HG02884 (cell line): ENCODE data around the gene ATP9B.
"Not testable (repeated sequence)": the region's sequence is repeated elsewhere in the genome, so short reads cannot be mapped to it uniquely, and the experiment has no call there.

Experiments
- ATAC-seq: cut with Tn5 transposase; IDR thresholded peaks from one replicate; pipeline ENCODE4 v1.9.1; 2021; ENCODE audit warnings: mild to moderate bottlenecking, moderate library complexity; ENCODE audit not compliant: unreplicated experiment

ATP9B gene

DNA sequence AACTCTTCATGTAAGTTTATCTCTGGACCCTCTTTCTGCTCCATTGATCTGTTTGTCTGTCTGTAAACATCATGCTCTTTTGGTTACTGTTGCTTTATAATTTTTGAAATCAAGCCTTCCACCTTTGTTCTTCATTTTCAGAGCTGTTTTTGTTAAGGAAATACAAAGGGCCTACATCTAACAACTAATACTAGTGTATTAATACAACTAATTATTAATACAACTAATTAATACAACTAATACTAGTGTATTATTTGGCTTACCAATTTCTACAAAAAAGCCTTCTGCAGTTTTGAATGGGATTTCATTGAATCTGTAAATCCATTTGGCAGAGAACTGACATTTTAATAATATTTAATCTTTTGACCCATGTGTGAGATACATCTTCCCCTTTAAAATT, 66.7 kb downstream of the ATP9B start:
- no peak for ATAC-seq

DNA sequence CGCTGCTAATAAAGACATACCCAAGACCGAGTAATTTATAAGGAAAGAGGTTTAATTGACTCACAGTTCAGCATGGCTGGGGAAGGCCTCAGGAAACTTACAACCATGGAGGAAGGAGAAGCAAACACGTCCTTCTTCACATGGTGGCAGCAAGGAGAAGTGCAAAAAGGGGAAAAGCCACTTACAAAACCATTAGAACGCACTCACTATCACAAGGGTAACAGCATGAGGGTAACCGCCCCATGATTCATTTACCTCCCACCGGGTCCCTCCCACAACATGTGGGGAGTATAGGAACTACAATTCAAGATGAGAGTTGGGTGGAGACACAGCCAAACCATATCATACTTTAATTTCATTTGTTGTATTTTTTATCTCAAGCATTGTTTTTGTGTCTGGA, 67.5 kb downstream of the ATP9B start:
- ATAC-seq, result no peak

DNA sequence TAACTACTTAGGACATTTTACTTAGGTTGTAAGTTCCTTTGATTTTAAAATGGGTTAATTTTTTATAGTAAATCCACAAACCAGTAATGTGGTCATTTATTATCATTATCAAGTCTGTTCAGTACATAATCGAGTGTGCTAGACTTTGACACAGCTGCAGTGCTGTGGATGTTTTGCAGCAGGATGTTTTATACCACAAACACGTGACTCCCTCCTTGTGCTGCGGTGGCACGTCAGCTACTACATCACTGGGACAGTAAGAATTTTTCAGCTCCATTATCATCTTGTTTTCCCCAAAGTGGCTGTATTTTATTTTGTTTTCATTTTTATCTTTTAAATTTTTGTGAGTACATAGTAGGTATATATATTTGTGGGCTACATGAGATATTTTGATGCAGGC, 70.0 kb downstream of the ATP9B start:
- no peak for ATAC-seq

DNA sequence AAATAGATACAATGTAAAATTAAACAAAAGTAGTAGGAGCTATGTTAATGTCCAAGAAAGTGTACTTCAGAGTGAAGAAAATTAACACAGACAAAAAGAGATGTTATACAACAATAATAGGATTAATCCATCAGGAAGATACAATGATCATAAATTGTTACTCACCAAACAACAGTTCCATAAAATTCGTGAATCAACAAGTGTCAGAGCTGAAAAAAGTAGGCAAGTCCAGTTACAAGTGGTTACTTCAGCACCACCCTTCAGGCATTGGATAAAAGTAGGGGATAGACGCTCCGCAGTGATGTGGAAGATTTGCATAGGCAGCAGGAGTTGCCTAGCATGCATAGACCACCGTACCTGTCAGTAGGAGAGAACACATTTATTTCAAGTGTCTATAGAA, 77.8 kb downstream of the ATP9B start:
- ATAC-seq, result no peak

GRCh38 chr18:79151191-79151590, 82.0 kb downstream of the ATP9B start:
- ATAC-seq, result no peak

GRCh38 chr18:79156327-79156726, 87.1 kb downstream of the ATP9B start:
- no peak for ATAC-seq

- ATAC-seq, result no peak
Measured at GRCh38 chr18:79164706-79165105, 95.5 kb downstream of the ATP9B start.

GRCh38 chr18:79166702-79167101, 97.5 kb downstream of the ATP9B start:
- ATAC-seq, result no peak

GRCh38 chr18:79167526-79168190, 98.5 kb downstream of the ATP9B start:
- no peak for ATAC-seq

DNA sequence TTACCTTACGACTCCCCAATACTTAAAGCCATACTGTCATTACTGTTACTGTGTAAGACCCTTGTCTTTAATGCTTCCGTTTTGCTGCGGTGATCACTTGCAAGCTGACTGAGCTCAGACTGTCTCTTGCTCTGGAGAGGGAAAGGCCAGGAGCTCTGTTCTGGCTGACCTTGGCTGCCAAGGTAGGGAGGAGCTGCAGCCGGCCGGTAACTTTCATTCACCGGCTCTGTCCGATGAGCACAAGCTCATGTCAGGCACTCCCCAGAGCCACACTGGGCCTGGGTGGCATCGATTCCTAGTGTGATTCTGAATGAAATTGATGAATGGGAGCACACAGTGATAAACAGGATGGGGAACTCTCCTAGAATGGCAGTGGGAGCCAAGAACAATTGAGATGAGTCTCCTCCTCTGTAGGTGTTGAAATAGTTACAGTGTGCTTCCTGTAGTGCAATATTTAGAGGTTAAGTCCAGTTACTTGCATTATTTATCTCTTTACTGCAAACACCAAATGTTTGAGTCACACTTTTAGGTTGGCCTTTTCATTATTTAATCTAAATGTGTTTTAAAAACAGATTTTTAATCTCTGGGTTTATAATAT, 100.9 kb downstream of the ATP9B start:
- ATAC-seq, result no peak

GRCh38 chr18:79172331-79172730, 103.1 kb downstream of the ATP9B start:
- not testable (repeated sequence) for ATAC-seq

GRCh38 chr18:79173742-79174141, 104.5 kb downstream of the ATP9B start:
- ATAC-seq, result no peak

- ATAC-seq, result no peak
Measured at GRCh38 chr18:79178113-79178531, 108.9 kb downstream of the ATP9B start.

- ATAC-seq, result no peak
Measured at GRCh38 chr18:79182047-79182713, 113.0 kb downstream of the ATP9B start.

DNA sequence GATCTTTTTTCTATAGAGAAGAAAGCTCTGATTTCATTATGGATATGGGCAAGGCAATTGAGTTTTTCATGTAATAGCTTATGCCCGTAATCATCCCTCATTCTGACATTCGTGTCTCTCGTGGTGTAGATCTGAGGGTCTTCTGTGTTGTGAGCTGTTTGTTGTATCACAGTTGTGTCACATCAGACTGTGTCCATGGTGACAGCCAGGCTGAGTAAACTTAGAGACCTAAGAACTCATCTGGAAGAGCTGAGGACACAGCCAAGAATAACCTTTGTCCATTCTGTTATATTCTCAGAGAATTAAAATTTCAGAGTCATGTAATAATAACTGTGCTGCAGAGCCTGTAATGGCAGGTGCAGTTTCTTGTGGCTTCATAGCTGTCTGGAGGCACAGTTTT, 116.5 kb downstream of the ATP9B start:
- ATAC-seq, result no peak

DNA sequence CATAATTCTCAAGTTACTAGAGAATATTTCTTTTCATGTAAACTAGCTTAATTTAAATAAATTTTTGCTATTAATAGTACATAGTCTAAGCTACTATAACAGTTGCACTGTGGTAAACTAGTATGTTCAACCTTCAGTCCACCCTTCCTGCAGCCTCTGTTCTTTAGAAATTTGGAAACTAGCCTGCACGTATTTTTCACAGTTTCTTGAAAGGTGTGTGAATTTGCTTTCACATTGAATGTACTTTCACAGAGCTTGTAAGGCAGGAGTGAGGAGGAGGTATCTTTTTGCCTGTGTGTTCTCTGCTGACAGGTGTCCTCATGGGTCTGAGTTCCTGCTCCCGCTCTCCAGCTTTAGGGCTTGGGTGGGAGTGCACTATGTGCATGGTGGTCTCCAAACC, 117.5 kb downstream of the ATP9B start:
- peak; percentile 68 for ATAC-seq

DNA sequence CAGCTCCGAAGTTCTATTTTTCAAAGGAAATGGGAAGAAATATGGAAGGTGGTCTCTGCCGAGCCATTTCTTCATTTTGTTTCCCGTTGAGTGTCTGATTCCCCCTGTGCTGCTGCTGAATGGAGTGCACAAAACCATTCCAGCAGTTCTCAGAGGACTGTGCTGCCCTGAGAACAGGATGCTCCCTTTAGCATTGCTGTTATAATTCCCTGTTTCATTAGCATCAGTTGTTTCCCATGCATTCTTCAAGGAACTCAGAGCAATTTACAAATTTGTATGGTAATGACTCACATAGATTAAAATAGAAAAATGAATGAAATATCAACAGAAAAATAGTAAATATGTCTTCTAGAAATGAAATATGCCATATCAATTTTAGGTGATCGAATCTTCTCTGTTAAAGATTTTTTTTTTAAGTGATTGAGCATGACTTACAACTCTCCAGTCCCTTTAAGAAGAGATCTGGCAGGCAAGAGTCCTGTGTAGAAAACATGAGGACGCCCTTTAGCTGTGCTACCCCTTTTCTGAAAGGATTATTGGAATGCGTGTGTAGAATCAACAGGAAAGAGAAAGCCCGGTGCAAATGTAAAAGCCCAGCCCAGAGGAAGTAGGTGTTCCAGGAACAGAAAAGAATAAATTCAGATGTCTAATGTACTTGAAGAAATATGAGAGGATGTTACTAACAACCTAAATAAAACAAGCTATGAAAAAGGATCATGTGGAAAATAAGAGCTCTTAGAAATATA, 118.5 kb downstream of the ATP9B start:
- ATAC-seq, result no peak

- no peak for ATAC-seq
Measured at GRCh38 chr18:79191418-79191817, 122.2 kb downstream of the ATP9B start.

GRCh38 chr18:79191956-79192355, 122.8 kb downstream of the ATP9B start:
- no peak for ATAC-seq

GRCh38 chr18:79193826-79194225, 124.6 kb downstream of the ATP9B start:
- no peak for ATAC-seq
